Activated gamma-delta T cell treated with anti-CD3 and anti-CD28 coated beads, Interleukin-2, amount 50 U/mL, for 16 hours (primary cell): ENCODE data around the gene ANTXR2.
"Not testable (repeated sequence)": the region's sequence is repeated elsewhere in the genome, so short reads cannot be mapped to it uniquely, and the experiment has no call there.

ENCODE experiments used
- DNase-seq: peaks from one replicate; pipeline ENCODE4 v3.0.0-alpha.2; 2020; ENCODE audit warnings: low read depth

Gene ANTXR2

DNA sequence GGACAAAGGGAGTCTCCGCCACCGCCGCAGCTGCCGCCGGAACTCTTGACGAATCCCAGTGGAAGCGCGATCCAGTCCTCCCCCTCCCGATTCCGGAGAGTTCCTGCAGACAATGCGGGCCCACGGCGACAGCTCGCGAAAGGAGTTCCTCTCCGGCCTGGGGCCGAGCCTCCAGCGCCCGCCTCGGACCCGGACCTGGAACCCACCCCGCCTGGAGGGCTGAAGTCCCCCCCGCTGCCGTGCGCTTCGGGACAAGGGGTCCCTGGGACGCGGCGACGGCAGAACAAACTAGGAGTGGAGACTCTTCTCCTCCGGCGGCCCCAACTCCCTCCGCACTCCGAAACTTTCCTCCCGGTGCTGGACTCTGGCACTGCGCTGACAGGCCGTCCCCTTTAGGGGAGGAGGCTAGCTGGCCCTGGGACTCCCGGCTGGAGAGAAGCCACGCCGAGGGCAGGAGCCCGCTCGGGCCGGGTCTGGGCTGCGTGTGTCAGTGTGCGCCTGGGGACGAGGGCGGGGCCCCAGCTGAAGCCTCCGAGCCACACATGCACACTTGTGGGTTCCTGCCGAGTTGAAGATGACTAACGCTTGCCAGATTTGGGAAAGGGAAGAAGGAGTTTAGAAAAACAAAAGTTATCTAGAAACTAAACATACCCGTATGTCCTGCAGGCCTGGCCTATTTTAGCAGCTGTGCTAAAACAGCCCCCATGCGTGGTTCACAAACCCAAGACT is at the start of gene ANTXR2:
Gene ANTXR2, minus strand, starts transcription at position 486 of the 729 bp plus-strand sequence. CDS start 669 bp downstream, outside the sequence.
- peak; percentile 32 for DNase-seq

DNA sequence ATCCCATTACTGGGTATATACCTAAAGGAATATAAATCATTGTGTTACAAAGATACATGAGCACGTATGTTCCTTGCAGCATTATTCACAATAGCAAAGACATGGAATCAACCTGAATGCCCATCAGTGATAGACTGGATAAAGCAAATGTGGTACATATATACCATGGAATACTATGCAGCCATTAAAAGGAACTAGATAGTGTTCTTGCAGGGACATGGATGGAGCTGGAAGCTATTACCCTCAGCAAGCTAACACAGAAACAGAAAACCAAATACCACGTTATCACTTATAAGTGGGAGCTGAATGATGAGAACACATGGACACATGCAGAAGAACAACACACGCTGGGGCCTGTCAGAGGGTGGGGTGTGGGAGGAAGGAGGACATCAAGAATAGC is 48.8 kb upstream of the ANTXR2 start:
- not testable (repeated sequence) for DNase-seq

DNA sequence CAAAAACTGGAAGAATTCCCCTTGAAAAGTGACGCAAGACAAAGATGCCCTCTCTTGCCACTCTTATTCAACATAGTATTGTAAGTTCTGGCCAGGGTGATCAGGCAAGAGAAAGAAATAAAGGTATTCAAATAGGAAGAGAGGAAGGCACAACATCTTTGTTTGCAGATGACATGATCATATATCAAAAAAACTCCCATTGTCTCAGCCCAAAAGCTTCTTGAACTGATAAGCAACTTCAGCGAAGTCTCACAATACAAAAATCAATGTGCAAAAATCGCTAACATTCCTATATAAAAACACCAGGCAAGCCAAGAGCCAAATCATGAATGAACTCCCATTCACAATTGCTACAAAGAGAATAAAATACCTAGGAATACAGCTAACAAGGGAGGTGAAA is 46.6 kb upstream of the ANTXR2 start:
- not testable (repeated sequence) for DNase-seq

DNA sequence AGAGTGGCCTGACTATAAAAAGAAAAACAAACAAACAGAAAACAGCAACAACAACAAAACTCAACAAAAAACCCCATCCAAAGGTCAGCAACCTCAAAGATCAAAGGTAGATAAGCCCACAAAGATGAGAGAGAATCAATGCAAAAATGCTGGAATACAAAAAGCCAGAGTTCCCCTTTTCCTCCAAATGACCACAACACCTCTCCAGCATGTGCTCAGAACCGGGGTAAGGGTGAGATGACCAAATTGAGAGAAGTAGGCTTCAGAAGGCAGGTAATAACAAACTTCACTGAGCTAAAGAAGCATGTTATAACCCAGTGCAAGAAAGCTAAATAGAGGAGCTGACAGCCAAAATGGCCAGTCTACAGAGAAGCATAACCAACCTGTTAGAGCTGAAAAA is 43.5 kb upstream of the ANTXR2 start:
- DNase-seq, result no peak

DNA sequence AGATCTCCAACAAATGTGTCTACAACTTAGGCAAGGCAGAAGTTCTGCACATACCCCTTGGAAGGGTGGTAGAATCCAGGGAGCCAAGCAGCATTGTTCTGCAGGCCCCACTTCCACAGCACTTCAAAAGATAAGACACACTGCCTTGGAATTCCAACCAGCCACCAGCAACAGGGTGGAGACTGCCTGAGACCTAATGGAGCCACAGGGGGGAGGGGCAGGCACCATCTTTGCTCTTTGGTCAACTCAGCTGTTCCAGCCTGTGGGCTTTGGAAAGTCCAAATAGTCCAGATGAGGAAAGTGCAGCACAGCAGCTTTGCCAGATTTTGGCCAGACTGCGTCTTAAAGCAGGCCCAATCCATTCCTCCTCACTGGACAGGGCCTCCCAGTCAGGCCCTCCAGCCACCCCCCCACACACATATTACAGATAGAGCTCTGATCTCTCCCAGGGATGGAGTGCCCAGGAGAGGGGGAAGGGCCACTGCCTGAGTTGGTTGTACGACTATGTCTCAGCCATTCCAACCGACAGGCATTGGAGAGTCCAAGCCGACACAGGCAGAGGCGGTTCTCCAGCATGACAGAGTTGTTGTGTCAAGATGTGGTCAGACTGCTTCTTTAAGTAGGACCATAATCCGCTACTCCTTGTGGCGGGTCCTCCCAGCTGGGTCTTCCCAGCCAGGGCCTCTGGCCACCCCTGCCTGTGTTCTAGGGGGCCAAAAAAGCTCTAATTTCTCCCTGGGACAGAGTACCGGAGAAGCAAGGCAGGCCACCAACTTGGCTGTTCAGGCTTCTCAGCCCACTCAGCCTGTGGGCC is 42.5 kb upstream of the ANTXR2 start:
- no peak for DNase-seq

DNA sequence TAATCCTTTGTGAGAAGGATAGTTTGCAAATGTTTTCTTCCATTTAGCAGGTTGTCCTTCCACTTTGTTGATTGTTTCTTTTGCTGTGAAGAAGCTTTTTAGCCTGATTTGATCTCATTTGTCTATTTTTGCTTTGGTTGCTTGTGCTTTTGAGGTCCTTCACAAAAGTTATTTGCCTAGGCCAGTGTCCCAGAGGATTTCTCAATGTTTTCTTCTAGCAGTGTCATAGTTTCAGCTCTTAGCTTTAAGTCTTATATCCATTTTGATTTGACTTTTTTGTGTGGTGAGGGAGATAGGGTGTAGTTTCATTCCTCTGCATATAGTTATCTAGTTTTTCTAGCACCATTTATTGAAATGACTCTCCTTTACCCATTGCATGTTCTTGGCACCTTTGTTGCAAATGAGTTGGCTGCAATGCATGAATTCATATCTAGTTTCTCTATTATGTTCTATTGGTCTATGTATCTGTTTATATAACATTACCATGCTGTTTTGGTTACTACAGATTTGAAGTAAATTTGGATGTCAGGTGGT is 41.8 kb upstream of the ANTXR2 start:
- no peak for DNase-seq

DNA sequence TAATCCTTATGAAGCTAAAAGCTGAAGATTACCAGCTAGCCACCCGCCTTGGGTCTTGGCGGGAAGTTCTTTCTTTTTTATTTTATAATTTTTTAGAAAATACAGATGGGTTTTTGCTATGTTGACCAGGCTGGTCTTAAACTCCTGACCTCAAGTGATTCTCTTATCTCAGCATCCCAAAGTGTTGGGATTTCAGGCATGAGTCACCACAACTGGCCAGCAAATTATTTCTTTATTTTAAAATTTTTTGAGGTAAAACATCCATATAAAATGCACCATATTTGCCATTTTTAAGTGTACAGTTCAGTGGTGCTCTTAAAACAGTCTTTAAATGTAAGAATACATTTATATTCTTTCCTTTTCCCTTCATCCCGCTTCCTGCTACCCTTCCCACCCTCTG is 40.6 kb upstream of the ANTXR2 start:
- no peak for DNase-seq

DNA sequence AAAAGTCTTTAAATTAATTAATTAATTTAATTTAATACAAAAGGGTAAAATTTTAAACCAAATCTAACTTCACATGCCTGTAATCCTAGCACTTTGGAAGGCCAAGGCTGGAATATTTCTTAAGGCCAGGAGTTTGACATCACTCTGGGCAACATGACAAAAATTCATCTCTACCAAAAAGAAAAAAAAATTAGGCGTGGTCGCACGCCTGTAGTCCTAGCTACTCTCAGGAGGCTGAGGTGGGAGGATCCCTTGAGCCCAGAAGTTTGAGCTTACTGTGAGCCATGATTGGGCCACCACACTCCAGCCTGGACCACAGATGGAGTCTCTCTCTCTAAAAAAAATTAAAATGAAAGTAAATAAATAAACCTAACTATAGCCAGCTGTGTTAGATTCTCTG is 39.2 kb upstream of the ANTXR2 start:
- DNase-seq, result no peak

DNA sequence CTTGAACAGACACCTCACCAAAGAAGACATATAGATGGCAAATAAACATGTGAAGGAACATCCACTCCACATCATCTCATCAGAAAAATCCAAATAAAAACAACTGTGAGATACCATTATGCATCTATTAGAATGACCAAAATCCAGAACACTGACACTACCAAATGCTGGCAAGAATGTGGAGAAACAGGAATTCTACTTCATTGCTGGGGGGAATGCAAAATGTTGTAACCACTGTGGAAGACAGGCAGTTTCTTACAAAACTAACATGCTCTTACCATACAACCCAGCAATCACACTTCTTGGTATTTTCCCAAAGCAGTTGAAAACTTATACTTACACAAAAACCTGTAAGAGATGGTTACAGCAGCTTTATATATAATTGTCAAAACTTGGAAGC is 38.2 kb upstream of the ANTXR2 start:
- DNase-seq, result no peak

DNA sequence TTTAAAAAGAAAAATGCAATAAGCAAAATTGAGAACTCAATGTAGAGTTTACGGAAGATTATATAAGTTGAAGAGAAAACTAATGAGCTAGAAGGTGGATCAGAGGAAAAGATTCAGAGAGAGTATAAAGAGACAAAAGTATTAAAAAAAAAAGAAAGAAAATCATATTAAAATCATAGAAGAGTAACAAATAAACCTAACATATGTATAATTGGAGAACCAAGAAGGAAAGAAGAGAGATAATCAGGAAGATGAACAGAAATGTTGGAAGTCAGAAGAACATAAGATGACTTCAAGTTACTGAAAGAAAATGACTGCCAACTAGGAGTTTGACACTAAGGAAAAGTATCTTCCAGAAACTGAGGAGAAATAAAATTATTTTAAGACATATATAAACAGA is 34.3 kb upstream of the ANTXR2 start:
- DNase-seq, result no peak

DNA sequence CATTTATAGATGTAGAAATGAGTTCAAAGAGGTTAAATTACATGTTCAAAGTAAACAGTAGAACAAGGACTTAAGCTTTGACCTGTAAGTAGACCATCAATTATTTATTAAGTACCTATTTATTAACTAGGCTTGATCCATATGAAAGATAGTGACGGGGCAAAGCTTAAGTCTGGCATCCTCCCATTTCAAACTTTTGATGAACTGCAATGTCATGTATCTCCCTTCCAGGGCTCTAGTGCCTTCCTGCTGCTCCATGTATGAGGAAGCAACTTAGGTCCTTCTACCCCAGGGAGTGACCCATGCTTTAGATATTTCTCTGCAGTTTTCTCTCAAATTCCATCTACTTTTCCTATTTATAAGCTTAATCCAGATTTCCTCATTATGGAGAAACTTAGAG is 31.9 kb upstream of the ANTXR2 start:
- DNase-seq, result no peak

DNA sequence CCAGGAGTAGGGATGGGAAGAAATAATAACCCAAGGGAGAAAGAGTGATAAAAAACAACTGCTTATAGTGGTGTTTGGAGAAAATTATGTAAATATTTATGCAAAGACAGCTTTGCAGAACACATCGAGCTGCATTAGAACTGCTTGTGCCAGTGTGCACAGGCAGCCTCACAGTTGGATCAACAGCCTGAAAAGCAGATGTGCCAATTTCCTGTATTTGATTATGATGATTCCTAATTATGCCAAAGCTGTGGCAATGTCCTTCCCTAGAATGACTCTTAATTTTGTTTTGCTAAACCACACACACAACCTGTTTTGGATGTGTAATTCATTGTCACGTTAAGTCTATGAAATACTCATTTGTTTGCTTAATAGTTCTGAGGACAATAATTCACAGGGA is 30.6 kb upstream of the ANTXR2 start:
- no peak for DNase-seq

DNA sequence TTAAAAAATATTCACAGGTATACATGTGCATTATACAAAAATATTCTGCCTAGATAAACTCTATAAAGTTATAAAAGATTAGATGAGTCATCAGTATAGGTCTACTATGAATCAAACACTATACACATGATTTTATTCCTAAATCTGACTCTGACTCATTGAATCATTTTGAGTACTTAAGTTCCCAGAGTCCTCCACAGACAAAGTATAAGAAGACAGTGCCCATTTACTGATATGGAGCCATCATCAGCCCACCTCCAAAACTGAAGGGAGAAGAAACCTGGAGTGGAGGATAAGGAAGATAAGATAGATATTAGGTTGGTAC is 28.7 kb upstream of the ANTXR2 start:
- DNase-seq, result no peak

DNA sequence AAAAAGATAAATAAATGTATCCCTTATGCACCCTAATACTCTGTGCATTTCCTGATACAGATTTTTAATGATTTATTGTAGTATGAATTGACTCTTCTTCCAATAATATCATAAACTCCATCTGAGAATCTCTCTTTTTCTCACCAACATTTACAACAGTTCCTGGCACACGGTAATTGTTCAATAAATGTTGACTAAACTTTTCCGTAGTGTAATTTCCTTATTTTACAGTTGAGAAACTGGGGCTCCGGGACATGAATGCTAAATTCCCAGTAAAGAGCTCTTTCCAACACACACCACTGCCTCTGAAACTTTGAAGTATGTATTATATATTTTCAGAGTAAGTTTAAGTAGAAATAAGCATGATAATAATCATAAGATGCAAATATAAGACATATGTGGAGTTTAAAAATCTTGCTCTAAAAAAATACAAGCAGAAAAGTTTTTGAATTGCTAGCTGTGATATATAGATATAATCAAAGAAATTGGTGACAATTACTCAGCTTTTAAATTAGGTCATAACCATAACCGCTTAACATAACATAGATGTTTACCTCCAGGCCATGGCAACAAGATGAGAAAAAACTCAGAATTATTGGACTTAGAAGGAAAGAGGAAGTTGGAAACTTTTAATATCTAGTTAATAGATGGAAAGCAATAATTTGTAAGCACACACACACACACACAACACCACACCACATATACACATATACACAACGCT is 28.2 kb upstream of the ANTXR2 start:
- no peak for DNase-seq

DNA sequence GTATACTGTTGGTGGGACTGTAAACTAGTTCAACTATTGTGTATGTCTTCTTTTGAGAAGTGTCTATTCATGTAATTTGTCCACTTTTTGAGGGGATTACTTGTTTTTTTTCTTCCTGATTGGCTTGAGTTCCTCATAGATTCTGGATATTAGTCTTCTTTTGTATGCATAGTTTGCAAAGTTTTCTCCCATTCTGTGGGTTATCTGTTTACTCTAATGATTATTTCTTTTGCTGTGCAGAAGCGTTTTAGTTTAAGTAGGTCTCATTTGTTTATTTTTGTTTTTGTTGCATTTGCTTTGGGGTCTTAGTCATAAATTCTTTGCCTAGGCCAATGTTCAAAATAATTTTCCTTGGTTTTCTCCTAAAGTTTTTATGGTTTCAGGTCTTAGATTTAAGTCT is 26.6 kb upstream of the ANTXR2 start:
- no peak for DNase-seq

DNA sequence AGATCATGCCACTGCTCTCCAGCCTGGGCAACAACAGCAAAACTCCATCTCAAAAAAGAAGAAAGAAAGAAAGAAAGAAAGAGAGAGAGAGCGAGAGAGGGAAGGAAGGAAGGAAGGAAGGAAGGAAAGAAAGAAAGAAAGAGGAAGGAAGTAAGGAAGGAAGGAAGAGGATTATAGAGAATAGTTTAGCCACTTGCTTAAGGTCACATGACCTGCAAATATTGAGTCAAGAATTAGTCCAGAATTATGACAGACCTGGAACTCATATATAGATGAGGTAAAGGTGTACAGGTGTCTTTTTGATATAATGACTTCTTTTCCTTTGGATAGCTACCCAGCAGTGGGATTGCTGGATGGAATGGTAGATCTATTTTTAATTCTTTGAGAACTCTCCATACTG is 25.6 kb upstream of the ANTXR2 start:
- no peak for DNase-seq

DNA sequence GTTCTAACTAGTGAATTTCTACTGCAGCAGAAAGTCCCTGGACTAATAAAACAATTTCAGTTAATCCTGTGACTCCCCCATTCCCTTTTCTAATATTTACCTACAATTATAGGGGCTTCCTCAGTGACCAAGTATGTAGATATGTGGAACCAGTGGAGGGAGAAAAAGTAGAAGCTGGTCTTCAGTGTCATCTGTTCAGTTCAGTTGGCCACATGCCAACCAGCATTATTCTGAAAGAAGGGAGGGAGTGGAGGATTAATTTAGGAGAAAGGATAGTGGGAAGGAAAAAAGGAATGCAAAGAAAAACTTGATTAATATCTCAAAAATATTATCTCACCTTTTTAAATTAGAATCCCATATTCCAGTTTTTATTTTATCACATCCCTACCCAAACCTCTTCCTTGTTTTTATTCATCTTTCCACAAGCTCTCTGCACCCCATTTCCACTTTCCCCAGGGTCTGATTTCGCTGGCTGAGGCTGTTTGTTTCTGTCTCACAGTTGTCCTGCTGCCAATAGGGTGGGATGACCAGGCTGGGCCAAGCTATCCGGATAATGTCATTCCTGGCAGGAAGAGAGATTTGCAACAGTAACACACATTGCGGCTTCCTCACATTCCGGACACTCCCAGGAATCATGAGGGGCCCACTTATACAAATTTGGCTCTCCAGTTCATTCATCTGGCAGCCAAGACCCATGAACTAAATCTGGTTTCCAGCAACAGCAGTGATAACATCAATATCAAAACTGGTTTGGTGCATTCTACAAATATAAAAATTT is 24.6 kb upstream of the ANTXR2 start:
- no peak for DNase-seq

DNA sequence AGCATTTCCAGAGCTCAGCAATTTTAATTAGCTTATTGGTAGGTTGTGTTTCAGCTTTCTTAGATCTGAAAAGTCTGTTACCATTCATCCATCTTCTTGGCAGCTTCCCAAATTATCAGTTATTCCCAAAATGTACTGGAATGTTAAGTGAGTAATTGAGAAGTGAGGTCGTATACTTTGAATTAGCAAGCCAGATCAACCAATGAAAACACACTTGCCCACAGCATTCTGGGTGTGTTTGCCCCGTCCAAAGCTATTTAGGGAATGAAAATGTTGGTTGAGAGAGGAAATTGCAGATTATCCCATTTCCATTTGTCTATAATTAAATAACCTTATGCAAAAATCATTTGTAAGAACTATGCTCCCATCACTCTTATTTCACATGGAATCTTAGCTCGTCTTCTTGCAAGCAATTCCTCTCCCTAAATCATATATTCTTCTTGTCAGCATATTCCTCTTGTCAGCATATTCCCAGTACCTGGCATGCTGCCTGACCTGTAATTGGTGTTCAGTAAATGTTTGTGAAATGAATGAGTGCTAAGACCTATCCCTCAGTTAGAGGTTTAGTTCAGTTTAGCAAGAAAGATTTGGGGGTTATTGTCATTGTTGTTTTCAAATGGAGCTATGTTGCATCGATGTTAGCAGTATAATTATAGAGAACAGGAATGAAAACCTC is 23.3 kb upstream of the ANTXR2 start:
- DNase-seq, result no peak

DNA sequence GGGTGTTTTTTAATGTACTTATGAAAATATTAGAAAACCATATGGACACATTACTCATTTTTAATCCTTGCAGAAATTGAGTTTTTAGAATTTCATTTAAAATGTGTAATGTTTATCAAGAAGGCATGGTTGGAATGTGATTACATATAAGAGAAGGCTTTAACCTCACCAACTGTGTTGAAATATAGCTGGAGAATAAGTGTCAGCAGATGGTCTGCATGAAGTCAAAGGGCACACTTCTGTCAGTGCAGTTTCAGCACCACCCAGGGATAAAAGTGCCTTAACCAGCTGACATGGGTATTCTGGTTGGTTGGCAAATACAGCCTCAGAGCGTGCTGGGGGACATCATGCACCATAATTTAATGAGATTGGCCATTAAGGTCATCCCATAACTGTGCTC is 21.2 kb upstream of the ANTXR2 start:
- no peak for DNase-seq

DNA sequence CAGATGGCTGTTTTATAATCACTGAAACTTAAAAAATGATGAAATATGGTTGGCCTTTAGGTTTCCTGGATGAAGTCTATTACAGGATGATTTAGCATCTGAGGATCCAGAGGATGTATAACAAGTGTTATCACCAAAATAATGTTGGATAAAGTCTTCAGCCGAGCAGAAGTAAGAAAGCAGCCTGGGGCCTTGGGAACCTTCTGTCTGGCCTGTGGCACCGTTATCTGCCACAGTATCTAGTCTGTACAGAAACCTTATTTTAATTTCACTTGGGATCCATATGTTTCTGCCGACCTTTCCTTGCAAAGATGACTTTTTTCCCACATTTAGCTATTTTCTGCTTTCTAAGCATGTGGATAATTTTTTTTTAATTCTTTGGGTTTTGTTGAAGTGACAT is 20.5 kb upstream of the ANTXR2 start:
- DNase-seq, result no peak

DNA sequence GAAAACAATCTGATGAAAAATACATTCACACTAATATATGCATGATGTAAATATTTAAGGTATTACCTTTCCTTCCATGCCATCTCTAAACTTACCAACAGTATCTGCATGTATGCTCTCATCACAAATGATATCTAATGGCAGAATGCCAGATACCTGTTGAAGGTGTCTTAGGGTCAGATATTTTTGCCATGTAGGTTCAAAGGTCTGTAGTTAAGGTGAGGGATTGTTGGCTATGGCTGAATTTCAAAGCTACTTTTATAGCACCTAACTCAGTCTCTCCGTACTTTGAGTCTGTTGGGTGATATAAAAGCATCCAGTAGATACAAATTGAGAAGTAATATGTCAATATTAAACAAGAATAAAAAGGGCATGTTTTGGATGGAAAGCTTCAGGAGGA is 19.8 kb upstream of the ANTXR2 start:
- DNase-seq, result no peak

DNA sequence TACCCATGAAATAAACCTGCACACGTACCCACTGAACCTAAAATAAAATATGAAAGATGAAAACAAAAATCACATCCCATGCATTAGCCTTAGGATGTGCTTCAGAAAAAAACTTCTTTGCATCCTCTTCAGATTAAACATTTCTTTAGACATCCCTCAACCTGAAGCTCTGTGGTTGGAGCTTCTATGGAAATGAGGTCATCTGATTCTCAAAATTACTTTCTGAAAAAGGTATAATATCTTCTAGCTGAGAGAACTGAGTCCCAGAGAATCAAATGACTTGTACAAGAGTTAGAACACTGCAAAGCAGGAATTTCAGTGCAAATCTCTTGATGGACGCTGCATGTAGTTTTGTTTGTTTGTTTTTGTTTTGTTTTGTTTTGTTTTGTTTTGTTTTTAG is 19.1 kb upstream of the ANTXR2 start:
- no peak for DNase-seq
